Transverse colon (tissue), 4 donors: ENCODE data around the gene GGT1. TPM values are rescaled to one million over a fixed set of nuclear protein-coding genes. Genes with fewer than 3 reads are reported as not detected.

ENCODE experiments used
- DNase-seq: peaks from one replicate; pipeline ENCODE4 v3.0.0-alpha.2; 2019
- H3K27ac ChIP-seq, 4 donors: fragments of 200-600 bp; sonication (generic); 2 replicates each; pipeline ENCODE4 v1.5.1; 2016 to 2018; ENCODE audit warnings: inconsistent platforms in 4 of 4
- H3K27me3 ChIP-seq: fragments of 200-600 bp; sonication (generic); 2 replicates; pipeline ENCODE4 v1.5.1; 2017; ENCODE audit warnings: inconsistent platforms
- H3K36me3 ChIP-seq, 4 donors: fragments of 200-600 bp; sonication (generic); 2 replicates each; pipeline ENCODE4 v1.5.1; 2017 to 2019; ENCODE audit warnings: inconsistent platforms in 4 of 4
- H3K4me1 ChIP-seq, 4 donors: fragments of 200-600 bp; sonication (generic); 2 replicates each; pipeline ENCODE4 v1.5.1; 2017 to 2020; ENCODE audit warnings: inconsistent platforms in 4 of 4
- H3K4me3 ChIP-seq, 4 donors: fragments of 200-600 bp; sonication (generic); 1 replicate in 1 of 4; 2 replicates in 3 of 4; pipeline versions ENCODE4 v1.5.1 to v1.6.1; 2017 to 2019; ENCODE audit warnings: inconsistent platforms in 4 of 4
- H3K9me3 ChIP-seq, 2 donors: fragments of 200-600 bp; sonication (generic); 2 replicates each; pipeline ENCODE4 v1.5.1; 2017 to 2019; ENCODE audit warnings: inconsistent platforms in 2 of 2
- CTCF ChIP-seq, 5 experiments: fragments of 200-600 bp in 3 of 5; fragments of 450-650 bp in 2 of 5; sonication (generic) in 3 of 5; IDR thresholded peaks; 1 replicate in 2 of 5; 2 replicates in 3 of 5; pipeline ENCODE4 v1.5.1; 2016 to 2017; ENCODE audit warnings: antibody characterized with exemption in 5 of 5, inconsistent platforms in 3 of 5, mild to moderate bottlenecking in 2 of 5, moderate library complexity in 1 of 5
- EP300 ChIP-seq: sonication (generic); formaldehyde crosslinking; IDR thresholded peaks from one replicate; pipeline ENCODE4 v1.6.1; 2017; ENCODE audit warnings: antibody characterized with exemption, low read depth
- POLR2A ChIP-seq: fragments of 450-650 bp; IDR thresholded peaks from one replicate; pipeline ENCODE4 v1.6.1; 2016; ENCODE audit warnings: antibody characterized with exemption, mild to moderate bottlenecking, moderate library complexity
- POLR2AphosphoS5 ChIP-seq, 3 donors: sonication (generic); formaldehyde crosslinking; IDR thresholded peaks; one replicate each; pipeline ENCODE4 v1.6.1; 2016; ENCODE audit warnings: antibody characterized with exemption in 3 of 3
- WGBS, 2 donors: methylation state at CpG; one replicate each; pipeline ENCODE4 v1.1.5; 2018; ENCODE audit warnings: low coverage in 1 of 2; 5-methylcytosine and 5-hydroxymethylcytosine counted together
- in situ Hi-C, 4 donors: fragments of 200-750 bp; cut with MboI; loops; one replicate each; pipeline versions ENCODE4 v1.15.0 to v1.15.1; 2017; ENCODE audit warnings: low sequenced_read_pairs in 3 of 4, low pct_ligation_motif_present in 1 of 4, low pct_unique_long_range_greater_than_20kb in 1 of 4
- intact Hi-C: fragments of 100-400 bp; cut with DNase I; formaldehyde crosslinking; loops from one replicate; pipeline ENCODE4 v1.15.1; 2023; ENCODE audit warnings: low total_unique reads
- total RNA-seq, 4 donors: library from RNA; depleted of rRNA; stranded (reverse); fragments of >200 nt; gene quantifications; one replicate each; pipeline ENCODE4 v1.1.0, GENCODE V29; 2016

GGT1 gene
- total RNA-seq, 4 donors from 2014 or later = 52.4 to 167 (median 77.1) TPM

- H3K4me1 ChIP-seq = peaks cover 0 to 24% (median 0%) of the 10 kb centered on the region in 4 donors
- H3K4me3 ChIP-seq = no peak overlapping the region
- no peak overlapping the region for H3K27ac ChIP-seq
- H3K9me3 ChIP-seq = no peaks in the 10 kb centered on the region
- no peaks in the 10 kb centered on the region for H3K27me3 ChIP-seq
- intact Hi-C loops = no loop called here
- 78 to 79% methylated on average over 4 to 8 of the region's 8 CpGs for WGBS, 2 donors
- TF ChIP-seq EP300 (no peak), CTCF (IDR thresholded peaks at IDR 0.05) (no peak), POLR2AphosphoS5 (IDR thresholded peaks at IDR 0.05) (no peak)
- in situ Hi-C loops = no loop called here
- DNase-seq = no peak
- H3K36me3 ChIP-seq = peaks cover 0 to 29% (median 11%) of the 10 kb centered on the region in 4 donors
Observed at GRCh38 chr22:24566899-24567511, 36.0 kb upstream of the GGT1 start.

GRCh38 chr22:24567668-24568067 lies 35.3 kb upstream of the GGT1 start:
- intact Hi-C loops (no loop called here), in situ Hi-C loops (no loop called here)
- WGBS, 2 donors = 82 to 87% methylated on average over 3 to 10 of the region's 10 CpGs
- peaks cover 0 to 36% (median 13%) of the 10 kb centered on the region in 4 donors for H3K36me3 ChIP-seq
- no peaks in the 10 kb centered on the region for H3K27me3 ChIP-seq
- H3K4me3 ChIP-seq = no peak overlapping the region
- no peak overlapping the region for H3K27ac ChIP-seq
- DNase-seq = no peak
- no peak for TF ChIP-seq POLR2AphosphoS5 (IDR thresholded peaks at IDR 0.05)
- no peaks in the 10 kb centered on the region for H3K9me3 ChIP-seq
- H3K4me1 ChIP-seq = peaks cover 0 to 24% (median 0%) of the 10 kb centered on the region in 4 donors

- TF ChIP-seq POLR2AphosphoS5 (IDR thresholded peaks at IDR 0.05) = no peak
- TF ChIP-seq POLR2A = no peak
- no peak for TF ChIP-seq CTCF (IDR thresholded peaks at IDR 0.05)
- no peak for TF ChIP-seq EP300
- H3K36me3 ChIP-seq = peaks cover 0 to 46% (median 21%) of the 10 kb centered on the region in 4 donors
- no peaks in the 10 kb centered on the region for H3K9me3 ChIP-seq
- no peak for DNase-seq
- H3K27ac ChIP-seq = no peak overlapping the region
- intact Hi-C loops = no loop called here
- in situ Hi-C loops = no loop called here
- H3K4me3 ChIP-seq = no peak overlapping the region
- peaks cover 0 to 6% (median 0%) of the 10 kb centered on the region in 4 donors for H3K4me1 ChIP-seq
- no peaks in the 10 kb centered on the region for H3K27me3 ChIP-seq
- WGBS, 2 donors = 95 to 96% methylated on average over 4 to 7 of the region's 7 CpGs
Observed at GRCh38 chr22:24571266-24571665, 31.7 kb upstream of the GGT1 start.

- Histone ChIP-seq H3K4me3 (no peak overlapping the region), H3K27ac (no peak overlapping the region), H3K27me3 (no peaks in the 10 kb centered on the region), H3K4me1 (peaks cover 7 to 42% (median 24%) of the 10 kb centered on the region in 4 donors), H3K36me3 (peaks cover 0 to 23% (median 9%) of the 10 kb centered on the region in 4 donors), H3K9me3 (no peaks in the 10 kb centered on the region)
- intact Hi-C loops = no loop called here
- no peak for DNase-seq
- in situ Hi-C loops = no loop called here
- TF ChIP-seq POLR2A (no peak), EP300 (no peak), CTCF (IDR thresholded peaks at IDR 0.05) (no peak), POLR2AphosphoS5 (IDR thresholded peaks at IDR 0.05) (no peak)
- 11 to 55% methylated on average over 1 of the region's 1 CpG for WGBS, 2 donors
Observed at GRCh38 chr22:24576778-24577177, 26.2 kb upstream of the GGT1 start.
